Fibroblast of upper back skin (primary cell): ENCODE results near the gene ITPKB.

Source experiments
- DNase-seq: peaks from one replicate; pipeline ENCODE4 v3.0.0-alpha.2; 2013

Gene ITPKB

DNA sequence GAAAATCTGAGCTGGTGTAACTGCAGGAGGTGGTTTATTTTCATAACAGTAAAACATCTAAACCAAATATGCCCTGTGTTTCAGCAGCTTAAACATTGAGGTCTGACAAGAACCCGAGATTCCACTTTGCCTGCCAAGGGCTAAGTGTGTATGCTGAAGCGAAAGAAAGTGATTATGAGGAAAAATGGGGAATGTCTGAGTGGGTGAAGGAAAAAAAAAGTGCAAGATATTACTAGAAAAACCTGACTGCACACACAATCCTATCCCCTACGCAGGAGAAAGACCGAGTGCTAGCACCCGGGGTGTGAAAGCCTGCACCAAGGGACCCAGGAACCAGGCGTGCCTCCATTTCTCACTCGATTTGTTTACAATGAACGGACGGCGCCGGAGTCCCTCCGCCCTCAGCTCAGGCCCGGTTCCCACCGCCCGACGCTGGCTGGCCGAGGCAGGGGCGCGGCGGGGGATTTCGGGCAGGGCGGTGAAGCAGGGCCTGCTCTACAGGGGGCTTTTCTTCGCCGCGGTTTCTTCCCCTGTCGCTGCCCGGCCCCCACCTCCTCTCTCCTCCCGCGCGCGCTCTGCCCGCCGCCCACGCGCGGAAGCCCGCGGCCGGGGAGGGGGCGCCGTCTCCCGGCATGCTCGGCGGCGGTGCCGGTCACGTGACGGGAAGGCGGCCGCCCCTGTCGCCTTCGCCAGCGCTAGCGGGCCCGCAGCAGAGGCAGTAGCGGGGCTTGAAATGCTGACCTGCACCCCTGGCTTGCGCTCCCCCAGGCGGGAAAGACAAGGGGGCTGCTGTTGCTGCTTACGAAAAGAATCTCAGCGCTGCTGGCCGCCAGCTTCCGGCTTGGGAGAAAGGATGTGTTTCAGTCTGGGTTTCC is 35.9 kb downstream of the ITPKB start:
- peak; percentile 58 for DNase-seq

DNA sequence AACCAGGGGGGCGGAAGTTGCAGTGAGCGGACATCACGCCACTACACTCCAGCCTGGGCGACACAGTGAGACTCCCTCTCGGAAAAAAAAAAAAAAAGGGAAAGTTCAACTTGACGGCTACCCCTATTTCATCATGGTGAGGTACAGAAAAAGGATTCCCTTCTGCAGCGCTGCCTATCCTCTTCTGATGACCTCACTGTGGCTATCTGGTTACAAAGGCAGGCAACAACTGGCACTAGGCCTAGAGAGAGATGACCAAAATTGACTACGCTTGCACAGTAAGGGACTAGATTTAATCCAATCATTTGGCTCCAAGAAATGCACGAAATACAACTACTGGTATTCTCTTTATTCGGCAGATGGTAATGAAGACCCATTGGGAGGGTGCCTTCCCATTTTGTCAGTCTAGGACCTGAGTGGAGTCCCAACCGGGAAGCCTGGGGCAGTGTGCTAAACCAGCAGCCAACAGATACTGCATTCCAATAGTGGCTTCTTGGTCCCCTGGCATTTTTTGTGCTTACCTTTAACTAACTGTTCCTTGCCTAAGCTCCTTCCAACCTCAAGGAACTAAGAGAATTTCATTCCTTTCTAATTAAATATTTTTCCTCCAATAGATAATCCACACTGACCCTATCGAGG is 36.6 kb downstream of the ITPKB start:
- peak; percentile 33 for DNase-seq

DNA sequence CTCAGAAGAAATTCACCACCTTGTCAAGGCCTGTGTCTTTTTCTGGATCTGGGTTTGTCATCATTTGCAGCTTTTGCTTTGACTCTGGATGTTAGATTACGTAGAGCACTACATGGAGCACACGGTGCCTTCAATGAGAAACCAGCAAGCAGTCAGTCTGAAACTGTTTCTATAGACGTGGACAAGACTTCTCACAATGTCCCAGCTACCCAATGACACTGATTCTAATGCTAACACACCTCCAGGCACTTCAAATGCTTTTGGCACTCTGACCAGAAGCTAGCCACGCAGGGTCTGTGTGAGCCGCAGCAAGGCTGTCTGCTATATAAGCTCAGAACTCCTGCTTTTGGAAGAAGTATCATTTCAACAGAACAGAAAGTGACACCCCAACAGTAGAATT is 38.2 kb downstream of the ITPKB start:
- DNase-seq: no peak

DNA sequence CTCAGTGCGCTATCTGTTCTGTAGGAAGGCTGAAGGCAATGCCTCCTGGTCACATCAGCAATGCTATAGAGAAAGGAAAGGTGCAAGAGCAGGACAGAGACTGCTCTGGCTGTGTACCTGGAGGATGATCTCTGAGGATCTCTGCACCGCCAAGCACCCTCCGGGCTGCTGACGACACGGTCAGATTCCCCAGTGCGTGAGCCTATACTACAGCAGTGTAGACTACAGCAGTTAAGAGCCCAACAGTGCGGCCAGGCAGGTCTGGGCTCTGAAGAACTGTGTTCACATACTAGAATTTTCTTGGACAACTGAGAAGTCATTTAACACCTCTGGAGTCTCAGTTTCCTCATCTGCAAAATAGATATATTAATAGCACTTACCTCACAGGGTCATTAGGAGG is 39.9 kb downstream of the ITPKB start:
- no peak for DNase-seq

DNA sequence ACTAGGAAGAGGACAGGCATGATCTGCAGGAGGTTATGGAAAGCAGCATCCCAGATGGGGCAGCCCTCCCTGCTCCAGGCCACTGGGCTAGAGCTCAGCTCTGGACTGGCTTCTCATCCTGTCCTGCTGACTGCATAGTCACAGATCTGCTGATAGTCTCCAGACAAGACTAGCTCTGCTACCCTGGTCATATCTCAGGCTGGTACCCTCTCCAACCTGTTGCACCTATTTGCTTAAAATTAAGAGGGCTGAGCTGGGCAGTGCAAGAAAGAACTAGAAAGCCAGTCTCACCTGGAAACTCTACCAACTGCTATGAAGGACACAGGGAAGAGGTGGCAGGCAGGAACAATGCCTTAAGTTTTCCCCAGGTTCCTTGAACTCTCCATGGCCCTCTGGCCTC is 40.4 kb downstream of the ITPKB start:
- DNase-seq: no peak

DNA sequence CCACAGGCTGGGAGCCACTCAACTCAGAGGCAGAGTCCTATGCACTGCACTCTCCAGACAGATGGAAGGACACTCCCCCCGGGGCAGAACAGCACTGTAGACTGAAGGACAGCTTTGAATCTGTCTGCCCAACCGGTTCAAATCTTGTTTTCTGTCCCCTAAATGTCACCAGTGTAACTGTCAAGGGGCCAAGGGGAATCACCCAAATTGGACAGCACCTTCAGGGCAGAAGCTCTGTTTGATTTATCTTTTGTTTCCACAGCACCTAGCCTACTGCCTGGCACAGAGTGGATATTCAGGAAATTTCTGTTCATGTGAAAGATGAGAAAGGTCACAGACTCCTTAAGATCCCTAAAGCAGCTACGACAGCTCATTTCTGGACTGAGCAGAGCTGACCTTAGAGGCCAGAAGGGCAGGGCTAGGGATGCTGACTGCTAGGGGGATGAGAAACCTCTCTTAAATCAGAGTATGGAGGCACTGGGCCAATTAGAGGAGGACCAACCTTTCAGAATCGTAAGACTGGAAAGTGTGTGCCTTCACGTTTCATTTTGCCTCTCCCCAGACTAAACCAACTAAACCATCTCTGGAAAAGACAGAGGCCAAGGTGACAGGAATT is 41.0 kb downstream of the ITPKB start:
- DNase-seq: no peak

DNA sequence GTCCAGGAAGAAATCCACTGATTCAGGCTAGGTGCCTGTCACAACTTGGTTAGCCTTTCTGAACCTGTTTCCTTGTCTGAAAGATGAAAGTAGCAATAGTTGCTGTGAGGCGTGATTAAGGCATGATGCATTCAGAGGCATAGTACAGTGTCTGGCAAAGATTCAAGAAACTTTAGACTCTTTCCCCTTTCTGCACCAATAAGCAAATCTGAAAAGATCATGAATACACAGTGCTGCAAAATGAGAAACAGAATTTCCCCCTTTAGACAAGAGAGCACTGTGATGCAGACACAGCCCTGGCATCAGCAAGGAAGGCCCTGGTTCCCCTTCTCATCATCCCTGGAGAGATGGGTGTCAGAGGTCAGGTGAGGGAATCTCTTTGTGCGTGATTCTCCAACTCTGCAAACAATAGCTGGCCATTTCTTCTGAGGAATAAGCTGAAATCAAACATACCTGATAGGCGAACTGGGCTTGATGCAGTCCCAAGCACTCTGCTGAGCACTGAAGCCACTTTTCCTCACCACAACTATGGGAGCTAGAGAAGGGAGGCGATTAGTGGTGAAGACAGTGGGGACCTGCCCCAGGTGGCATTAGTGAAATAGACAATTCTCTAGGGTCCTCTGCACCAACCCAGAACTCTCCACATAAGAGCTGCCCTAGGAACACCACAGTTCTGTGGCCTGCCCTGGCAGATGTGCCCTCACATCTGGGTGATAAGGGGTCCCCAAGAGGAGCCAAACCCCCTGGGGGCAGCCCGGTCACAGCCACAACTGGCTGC is 41.7 kb downstream of the ITPKB start:
- peak; percentile 65 for DNase-seq

DNA sequence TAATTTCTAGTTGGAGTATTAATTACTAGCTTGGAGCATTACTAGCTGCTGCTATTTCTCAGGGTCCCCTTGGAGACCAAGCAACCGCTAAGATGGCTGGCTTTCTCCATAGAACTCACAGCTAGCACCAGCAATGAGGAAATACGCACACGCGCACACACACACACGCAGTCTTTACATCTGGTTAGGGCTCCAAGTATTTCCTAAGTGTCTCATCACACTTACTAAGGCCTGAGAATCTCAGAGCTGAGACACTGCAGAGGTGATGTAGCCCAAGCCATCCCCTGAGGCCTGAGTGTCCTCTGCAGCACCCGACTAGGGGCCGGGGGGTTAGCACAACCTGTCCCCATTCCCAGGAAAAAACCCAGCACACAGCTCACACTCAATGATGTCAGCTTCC is 42.5 kb downstream of the ITPKB start:
- DNase-seq: no peak

DNA sequence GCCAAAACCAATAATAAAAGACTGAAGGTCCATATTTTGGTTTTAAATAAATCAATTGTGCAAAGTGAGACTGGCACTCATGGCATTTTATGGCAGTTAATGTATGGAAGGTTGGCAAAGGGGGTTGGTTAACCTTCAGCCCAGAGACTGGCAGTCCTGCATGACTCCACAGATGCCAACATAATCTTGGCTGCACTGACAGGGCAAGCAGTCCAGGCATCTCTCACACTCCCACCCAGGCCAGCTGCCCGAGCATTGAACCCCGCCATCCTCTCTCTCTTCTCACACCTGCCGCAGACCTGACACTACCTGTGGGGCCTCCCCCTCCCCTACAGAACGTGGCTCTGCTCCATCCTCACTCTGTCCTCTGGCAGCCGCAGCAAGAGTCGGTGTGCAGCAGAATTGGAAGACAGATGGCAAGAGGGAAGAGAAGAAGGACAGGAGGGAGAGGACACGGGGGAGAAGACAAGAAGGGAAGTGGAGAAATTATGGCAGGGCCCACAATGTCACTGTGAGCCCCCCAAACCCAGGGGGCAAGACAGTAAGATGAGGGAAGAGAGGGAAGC is 43.7 kb downstream of the ITPKB start:
- DNase-seq: no peak

DNA sequence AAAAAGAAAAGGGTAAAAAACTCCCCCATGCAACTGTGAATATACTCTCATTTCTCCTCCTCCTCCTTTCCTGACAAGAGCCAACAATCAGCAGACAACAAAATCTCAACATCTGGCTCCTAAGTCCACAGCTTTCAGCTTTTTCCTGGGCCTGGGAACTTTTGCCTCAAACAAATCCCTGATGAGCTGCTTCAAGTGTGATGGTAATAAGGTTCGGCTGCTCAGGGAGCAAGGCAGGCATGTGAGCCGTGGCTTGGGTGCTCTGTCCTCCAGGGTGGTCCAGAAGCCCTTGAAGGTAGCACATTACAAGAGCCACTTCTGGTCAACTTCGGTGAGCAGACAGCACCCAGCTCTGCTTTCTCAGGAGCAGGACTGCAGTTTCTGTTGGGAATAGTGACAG is 46.3 kb downstream of the ITPKB start:
- no peak for DNase-seq

DNA sequence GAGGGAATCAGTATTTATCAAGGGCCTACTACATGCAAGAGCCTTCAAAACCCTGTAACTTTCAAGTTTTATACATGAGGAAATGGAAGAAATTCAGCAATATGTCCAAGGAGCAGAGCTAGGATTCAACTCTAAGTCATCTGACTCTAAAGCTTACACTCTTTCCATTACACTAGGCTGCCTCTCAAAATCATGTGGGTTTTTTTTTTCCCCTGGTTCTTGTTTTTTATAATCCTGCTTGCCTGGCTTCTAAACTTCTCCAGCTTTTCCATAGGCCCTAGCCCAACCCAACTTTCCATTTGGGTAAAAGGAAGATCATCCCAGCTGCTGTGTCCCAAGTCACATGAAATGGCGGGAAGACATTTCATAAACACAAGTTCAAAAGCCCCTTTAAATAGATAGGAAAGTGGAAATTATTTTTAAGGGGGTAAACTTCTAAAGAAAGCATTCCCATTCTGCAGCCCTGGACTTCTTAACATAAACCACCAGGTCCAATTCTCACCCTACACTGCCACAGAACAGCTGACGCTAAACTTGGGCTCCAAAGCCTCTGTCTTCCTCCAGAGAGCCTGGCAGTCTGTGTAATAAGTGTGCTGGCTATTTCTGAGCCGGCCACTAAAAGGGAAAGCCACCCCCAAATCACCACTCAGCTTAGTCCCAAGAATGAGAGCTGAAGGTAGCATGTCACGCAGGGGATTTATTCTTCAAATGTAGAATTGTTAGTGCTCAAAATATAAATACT is 46.9 kb downstream of the ITPKB start:
- no peak for DNase-seq

DNA sequence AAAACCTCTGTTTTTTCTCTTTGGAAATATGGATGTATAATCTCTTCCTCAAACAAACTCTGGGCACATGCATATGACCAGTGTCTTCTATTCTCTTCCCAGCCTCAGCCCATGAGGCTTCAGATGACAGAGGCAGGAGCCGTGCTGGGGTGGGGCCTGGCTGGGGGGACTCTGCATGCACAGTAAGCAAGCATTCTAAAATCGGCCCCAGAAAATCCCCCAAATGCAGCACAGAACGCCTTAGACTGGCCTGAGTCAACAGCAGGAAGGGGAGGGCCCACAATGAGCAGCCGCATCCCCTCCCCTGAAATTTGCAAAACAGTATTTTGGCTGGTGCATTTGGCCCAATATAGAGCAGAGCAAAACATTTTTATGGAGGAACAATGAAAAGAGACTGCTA is 47.8 kb downstream of the ITPKB start:
- DNase-seq: no peak

DNA sequence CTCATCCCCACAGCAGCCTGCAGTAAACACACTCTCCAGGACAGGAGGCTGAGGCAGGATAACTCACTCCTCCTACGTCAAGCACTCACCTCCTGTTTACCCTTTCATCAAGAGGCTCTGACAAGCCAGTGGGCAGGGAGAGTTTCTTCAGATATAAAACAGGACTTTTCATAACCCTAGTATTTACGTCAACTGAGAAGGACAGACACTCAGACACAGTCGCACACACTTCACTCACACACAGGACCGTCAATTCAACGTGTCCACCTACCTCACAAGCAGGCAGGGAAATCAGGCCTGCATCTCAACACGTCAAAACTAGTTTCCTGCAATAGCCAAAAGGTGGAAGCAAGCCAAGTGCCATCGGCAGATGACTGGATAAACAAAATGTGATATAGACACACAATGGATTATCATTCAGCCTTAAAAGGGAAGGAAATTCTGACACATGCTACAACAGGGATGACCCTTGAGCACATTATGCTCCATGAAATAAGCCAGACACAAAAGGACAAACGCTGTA is 48.6 kb downstream of the ITPKB start:
- DNase-seq: no peak

DNA sequence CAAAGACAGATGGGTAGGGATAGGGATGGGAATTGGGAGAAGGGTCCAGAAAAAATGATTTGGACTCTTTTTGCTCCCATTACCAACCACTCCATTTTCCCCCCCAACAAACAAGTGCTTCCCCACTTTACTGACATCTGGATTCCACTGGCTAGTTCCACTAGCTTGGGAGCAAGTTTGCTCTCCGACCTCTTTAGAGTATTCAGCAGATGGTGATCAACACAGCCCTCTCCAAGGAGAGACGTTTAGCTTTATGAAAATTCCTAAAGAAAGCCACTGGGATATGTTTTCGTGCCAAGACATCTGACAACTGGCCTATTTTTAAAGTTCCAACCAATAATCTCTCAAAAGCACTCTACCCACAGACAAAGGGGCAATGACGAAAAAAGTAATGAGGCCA is 50.3 kb downstream of the ITPKB start:
- no peak for DNase-seq

DNA sequence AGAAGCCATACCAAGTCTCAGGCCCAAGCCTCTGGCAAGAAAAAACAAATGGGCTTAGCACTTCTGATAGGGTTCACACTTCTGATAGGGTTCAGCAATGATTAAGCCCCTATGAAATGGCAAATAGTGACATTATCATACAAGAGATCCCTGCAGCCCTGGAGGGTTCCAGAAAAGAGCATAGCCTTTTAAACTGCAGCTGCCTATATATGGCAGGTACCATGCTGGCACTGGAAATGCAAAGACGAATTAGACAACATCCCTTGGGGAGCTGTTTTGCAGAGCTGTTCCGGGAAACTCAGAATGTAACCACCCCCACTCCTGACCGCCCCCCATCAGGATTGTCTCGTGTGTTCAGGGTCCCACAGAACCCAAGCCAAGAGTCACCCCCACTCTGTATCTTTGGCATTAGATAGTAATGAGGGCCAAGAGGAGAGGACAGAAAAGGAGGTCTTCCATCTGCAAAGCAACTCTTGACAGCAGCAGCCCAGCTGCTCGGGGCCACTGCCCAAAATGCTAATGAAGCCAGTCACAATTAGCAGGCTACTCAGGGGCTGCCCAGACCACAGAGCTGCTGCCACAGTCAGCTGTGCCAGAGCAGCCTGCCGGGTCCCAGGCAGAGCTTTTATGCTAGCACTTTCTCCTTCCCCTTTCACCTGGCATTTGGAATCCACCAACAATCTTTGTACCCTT is 50.9 kb downstream of the ITPKB start:
- no peak for DNase-seq

DNA sequence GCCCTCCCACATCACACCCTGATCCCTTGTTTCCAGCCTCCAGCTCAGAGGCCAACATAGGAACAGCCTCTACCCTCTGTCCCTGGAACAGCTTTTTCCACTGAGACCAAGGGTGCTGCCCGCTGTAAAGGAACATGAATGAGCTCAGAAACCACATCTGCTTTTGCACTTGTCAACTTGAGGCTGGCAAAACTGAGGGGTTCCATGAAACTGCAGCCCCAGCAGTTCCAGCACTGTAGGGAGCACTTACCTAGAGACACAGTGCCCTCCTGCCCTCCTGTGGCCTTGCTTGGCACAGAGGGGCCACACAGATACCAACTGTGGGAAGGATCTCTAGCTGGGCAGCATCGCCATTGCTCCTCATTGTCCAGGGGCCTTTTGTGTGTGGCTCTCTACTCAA is 51.7 kb downstream of the ITPKB start:
- no peak for DNase-seq

DNA sequence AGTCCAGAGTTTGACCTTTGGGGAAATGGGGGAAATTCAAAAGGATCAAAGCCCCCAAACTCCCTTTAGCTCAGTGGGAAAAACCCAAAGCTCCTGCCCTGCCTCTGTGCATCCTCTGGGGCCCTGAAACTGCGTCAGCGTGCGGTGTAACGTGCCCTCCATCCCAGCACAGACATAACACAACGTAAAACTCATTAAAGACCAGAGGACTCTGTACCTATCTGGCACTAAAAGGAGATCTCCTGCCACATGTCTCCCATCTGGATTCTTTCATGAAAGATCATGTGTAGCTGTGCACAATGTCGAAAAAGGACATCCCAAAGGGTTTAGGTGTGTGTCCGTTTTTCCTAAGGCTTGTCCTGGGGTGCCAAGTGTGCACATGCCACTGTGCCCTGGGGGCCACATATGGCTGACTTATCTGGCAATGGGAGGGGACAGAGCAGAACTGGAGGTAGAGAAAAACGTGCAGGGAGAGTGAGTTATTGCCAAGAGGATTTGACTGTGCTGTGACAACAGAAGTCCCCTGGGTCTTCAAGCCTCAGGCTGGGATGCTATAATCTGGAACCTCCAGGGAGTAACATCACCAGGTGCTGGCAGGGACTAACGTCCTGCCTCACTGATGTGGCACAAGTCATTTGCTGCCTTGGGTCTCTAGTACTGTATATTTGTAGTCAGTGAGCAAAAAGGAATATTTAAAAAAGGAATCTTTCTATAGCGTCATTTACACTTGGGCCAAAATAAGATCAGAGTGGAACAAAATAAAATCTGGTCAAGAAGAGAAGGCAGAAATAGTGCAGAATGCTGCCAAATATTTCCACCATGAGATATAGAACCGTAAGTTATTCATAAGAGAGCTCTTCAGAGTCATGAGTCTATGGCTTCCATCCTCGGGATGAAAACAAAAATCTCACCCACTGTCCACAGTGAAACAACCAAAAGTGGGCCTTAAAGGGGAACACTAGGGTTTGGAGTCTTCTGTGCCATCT is 52.3 kb downstream of the ITPKB start:
- DNase-seq: no peak

DNA sequence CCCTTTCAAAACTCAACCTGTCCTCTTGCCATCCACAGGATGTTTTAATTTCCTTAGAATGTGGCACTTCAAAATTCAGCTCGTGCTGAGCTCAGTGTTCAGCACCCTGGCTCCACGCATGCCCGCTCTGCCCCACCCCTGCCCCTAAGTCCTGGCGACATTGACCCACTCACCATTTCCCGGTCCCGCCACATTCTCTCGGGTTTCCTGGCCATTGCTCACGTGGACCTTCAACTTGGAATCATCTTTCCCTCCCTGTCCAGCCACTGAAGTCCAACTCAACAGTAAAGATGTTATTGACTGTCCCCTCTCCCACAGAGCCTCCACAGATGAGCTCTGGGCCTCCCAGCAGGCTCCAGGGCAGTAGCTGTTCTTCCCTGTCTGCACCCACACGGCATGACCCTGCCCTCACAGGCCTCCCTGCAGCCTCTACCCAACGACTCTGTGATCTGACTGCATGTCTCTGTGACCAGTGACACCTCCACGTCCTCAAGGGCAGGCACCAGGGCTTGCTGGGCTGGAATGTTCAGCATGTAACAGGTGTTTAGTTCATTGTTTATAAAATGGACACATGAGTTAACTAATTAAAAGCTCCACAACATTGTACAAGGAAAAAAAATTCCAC is 53.8 kb downstream of the ITPKB start:
- no peak for DNase-seq

DNA sequence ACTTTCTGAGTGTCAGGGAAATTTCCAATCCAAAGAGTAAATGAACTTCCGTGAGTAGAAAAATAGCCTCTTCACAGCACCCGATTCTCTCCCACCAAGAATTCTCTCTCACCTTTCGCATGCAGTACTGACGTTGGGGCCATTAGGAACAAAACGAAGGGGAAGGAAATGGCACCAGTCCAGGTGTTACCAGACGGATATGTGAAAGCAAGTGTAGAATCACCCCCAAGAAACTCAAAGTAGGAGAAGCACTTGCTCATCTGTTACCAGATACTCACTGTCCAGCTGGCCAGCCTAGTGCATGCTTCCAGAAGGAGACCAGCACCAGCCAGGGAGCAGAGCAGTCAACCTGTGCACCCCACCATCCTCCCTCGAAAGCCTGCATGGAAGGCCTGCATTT is 55.1 kb downstream of the ITPKB start:
- DNase-seq: no peak
